NB4 (cell line): ENCODE data around the gene IFI27L1.

Source experiments
- DNase-seq: peaks from one replicate; pipeline ENCODE4 v3.0.0; 2010; ENCODE audit warnings: low read depth
- H3K4me3 ChIP-seq: one replicate; pipeline ENCODE4 v1.5.1; 2011; ENCODE audit warnings: mild to moderate bottlenecking, low read depth, low read length, moderate library complexity
- CTCF ChIP-seq: IDR thresholded peaks from one replicate; pipeline ENCODE4 v1.5.1; 2012; ENCODE audit warnings: low read depth, low read length
- MAX ChIP-seq: IDR thresholded peaks from 2 replicates; pipeline ENCODE4 v1.6.1; 2011; ENCODE audit warnings: low read depth, low read length
- MYC ChIP-seq: IDR thresholded peaks from 2 replicates; pipeline ENCODE4 v1.6.1; 2011; ENCODE audit warnings: low read depth, low read length
- POLR2A ChIP-seq: IDR thresholded peaks from 2 replicates; pipeline ENCODE4 v1.6.1; 2011; ENCODE audit warnings: mild to moderate bottlenecking; ENCODE audit not compliant: insufficient read length; ENCODE audit errors: extremely low read depth

The IFI27L1 gene

GRCh38 chr14:94080621-94081385, at the start of gene IFI27L1, which contains the start of gene DDX24:
IFI27L1 (plus strand) TSS chr14:94081310; CDS start chr14:94096938, 15,628 bp downstream.
DDX24 (minus strand) TSS chr14:94081202; CDS start chr14:94079742, 1,460 bp downstream.
- peak; percentile 94 for DNase-seq
- peak within 1 kb of the TSS; percentile 72 for H3K4me3 ChIP-seq
- peak; percentile 92 for TF ChIP-seq POLR2A
- no peak for TF ChIP-seq CTCF
- peak; percentile 76 for TF ChIP-seq MAX
- TF ChIP-seq MYC = peak; percentile 87

GRCh38 chr14:94031883-94032279, 49.2 kb upstream of the IFI27L1 start:
- TF ChIP-seq MYC = no peak
- no peak for TF ChIP-seq CTCF
- no peak for TF ChIP-seq MAX
- no peak for TF ChIP-seq POLR2A
- no peak for DNase-seq
- no peak overlapping the region for H3K4me3 ChIP-seq

- no peak overlapping the region for H3K4me3 ChIP-seq
- TF ChIP-seq MAX (no peak), POLR2A (no peak), CTCF (no peak), MYC (no peak)
- DNase-seq = no peak
Observed at GRCh38 chr14:94034886-94035285, 46.2 kb upstream of the IFI27L1 start.

GRCh38 chr14:94036313-94037167, 44.6 kb upstream of the IFI27L1 start:
- no peak for TF ChIP-seq MYC
- no peak for TF ChIP-seq POLR2A
- TF ChIP-seq CTCF = peak; percentile 76
- no peak for TF ChIP-seq MAX
- peak; percentile 66 for DNase-seq
- H3K4me3 ChIP-seq = no peak overlapping the region

GRCh38 chr14:94037954-94038353, 43.2 kb upstream of the IFI27L1 start:
- no peak overlapping the region for H3K4me3 ChIP-seq
- no peak for DNase-seq
- no peak for TF ChIP-seq MAX
- TF ChIP-seq CTCF = no peak
- TF ChIP-seq MYC = no peak
- no peak for TF ChIP-seq POLR2A
